ENCODE results near the gene TAS2R41.
"Not testable (repeated sequence)": the region's sequence is repeated elsewhere in the genome, so short reads cannot be mapped to it uniquely, and the experiment has no call there.

The TAS2R41 gene

GRCh38 chr7:143462045-143462444, 15.6 kb upstream of the TAS2R41 start:
- TF ChIP-seq, protein P1, sequence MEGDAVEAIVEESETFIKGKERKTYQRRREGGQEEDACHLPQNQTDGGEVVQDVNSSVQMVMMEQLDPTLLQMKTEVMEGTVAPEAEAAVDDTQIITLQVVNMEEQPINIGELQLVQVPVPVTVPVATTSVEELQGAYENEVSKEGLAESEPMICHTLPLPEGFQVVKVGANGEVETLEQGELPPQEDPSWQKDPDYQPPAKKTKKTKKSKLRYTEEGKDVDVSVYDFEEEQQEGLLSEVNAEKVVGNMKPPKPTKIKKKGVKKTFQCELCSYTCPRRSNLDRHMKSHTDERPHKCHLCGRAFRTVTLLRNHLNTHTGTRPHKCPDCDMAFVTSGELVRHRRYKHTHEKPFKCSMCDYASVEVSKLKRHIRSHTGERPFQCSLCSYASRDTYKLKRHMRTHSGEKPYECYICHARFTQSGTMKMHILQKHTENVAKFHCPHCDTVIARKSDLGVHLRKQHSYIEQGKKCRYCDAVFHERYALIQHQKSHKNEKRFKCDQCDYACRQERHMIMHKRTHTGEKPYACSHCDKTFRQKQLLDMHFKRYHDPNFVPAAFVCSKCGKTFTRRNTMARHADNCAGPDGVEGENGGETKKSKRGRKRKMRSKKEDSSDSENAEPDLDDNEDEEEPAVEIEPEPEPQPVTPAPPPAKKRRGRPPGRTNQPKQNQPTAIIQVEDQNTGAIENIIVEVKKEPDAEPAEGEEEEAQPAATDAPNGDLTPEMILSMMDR (IDR thresholded peaks at IDR 0.05; ENCODE audit: low read depth, low read length), result no peak
- DNase-seq (ENCODE audit: extremely low read depth, low read depth), result no peak

DNA sequence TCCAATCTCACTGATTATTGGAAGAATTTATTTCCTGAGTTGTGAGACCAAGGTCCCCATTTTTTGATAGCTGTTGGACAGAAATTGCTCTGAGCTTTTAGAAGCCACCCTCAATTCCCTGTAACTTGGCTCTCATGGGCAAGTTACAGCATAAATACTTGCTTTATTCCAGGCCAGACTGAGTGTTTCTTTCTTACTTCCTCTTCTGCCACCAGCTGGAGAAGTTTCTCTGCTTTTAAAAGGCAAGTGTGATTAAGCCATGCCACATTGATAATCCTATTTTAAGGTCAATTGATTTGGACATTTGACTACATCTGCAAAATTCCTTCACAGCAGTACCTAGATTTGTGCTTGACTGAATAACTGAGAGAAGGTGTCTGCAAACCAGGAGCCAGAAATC, 14.1 kb upstream of the TAS2R41 start:
- DNase-seq (ENCODE audit: extremely low read depth, low read depth), result no peak
- TF ChIP-seq, protein P1 (IDR thresholded peaks at IDR 0.05; ENCODE audit: low read depth, low read length), result no peak

DNA sequence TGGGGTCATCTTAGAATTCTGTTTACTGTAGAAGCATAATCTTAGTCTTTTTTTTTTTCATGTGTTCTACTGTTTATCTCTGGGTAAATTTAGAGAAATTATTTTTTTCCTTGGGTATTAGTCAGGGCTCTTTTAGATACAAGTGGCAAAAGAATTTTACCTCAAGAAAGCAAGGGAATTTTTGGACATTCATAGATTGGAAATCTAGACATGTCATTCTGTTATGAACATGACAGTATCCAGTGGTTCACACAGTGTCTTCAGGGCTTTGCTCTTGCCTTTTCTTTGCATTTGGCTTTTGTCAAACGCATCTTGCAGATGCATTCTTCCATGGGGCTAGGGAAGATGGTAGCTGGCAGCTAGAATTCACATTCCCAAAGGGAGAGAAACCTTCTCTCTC, 13.7 kb upstream of the TAS2R41 start:
- DNase-seq (ENCODE audit: extremely low read depth, low read depth), result no peak
- TF ChIP-seq, protein P1 (IDR thresholded peaks at IDR 0.05; ENCODE audit: low read depth, low read length), result no peak

DNA sequence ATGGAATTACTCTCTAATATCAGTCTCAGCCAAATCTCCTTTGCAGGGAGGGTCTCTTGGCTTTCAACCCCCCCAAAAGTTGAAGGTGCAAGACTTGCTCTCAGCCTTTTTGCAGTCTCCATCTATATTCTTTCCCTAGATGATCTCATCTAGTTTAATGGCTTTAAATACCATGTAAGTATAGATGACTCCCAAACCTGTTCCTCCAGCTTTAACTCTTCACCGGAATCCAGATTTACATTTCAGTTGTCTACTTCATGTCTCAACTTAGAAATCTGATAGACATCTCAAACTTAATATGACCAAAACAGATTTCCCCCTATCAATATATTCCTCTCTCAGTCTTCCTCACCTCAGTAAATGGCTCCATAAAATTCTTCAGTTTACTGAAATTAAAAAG, 9.9 kb upstream of the TAS2R41 start:
- TF ChIP-seq, protein P1 (IDR thresholded peaks at IDR 0.05; ENCODE audit: low read depth, low read length), result no peak
- DNase-seq (ENCODE audit: extremely low read depth, low read depth), result no peak

DNA sequence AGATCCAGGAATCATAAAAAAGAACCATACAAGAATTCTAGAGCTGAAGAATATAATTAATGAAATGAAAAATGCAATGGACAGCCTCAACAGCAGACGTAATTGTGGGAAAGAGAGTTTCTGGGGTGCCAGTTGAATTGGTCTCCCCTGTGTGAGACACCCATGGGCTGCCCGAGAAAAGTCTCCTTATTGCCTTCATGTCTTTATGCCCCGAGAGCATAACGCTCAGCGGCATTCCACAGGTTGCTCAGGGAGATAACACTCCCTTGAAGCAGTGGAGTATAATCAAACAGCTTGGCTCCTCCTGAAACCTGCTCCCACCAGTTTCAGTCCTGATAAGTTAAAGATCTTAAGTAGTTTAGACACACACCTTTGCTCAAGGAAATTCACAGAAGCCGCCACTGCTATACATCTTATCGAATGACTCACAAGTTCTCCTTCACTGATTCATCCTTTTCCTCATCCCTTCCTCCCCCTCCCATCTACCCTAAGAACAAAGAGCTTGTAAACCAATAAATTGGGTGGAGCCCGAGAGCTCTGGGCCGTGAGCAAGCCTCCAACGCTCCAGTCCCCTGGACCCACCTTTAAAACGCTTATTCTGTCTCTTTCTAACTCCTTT, 5.5 kb upstream of the TAS2R41 start:
- DNase-seq (ENCODE audit: extremely low read depth, low read depth), result not testable (repeated sequence)

GRCh38 chr7:143479055-143479766, 1.5 kb downstream of the TAS2R41 start:
- TF ChIP-seq, protein P1 (IDR thresholded peaks at IDR 0.05; ENCODE audit: low read depth, low read length), result no peak
- peak; percentile 58 for DNase-seq (ENCODE audit: extremely low read depth, low read depth)

- no peak for DNase-seq (ENCODE audit: extremely low read depth, low read depth)
- TF ChIP-seq, protein P1 (IDR thresholded peaks at IDR 0.05; ENCODE audit: low read depth, low read length), result no peak
These were observed 2.8 kb downstream of the TAS2R41 start for GRCh38 chr7:143480501-143480900.

GRCh38 chr7:143484119-143484518, 6.4 kb downstream of the TAS2R41 start:
- TF ChIP-seq, protein P1 (IDR thresholded peaks at IDR 0.05; ENCODE audit: low read depth, low read length), result no peak
- no peak for DNase-seq (ENCODE audit: extremely low read depth, low read depth)
